Thyroid gland (tissue), 4 donors: Measurements from ENCODE around the gene AK2. TPM values are rescaled to one million over a fixed set of nuclear protein-coding genes. Genes with fewer than 3 reads are reported as not detected.
"Not testable (repeated sequence)": the region's sequence is repeated elsewhere in the genome, so short reads cannot be mapped to it uniquely, and the experiment has no call there.

Source experiments
- DNase-seq, 2 donors: peaks; one replicate each; pipeline ENCODE4 v3.0.0-alpha.2; 2019
- H3K27ac ChIP-seq, 3 donors: fragments of 200-600 bp; sonication (generic); 1 replicate in 2 of 3; 2 replicates in 1 of 3; pipeline ENCODE4 v1.5.1; 2016 to 2019; ENCODE audit warnings: mild to moderate bottlenecking in 1 of 3, moderate library complexity in 1 of 3
- H3K27me3 ChIP-seq: fragments of 200-600 bp; sonication (generic); one replicate; pipeline ENCODE4 v1.5.1; 2019
- H3K36me3 ChIP-seq, 2 donors: fragments of 200-600 bp; sonication (generic); one replicate each; pipeline ENCODE4 v1.5.1; 2016 to 2019
- H3K4me1 ChIP-seq, 2 donors: fragments of 200-600 bp; sonication (generic); one replicate each; pipeline ENCODE4 v1.5.1; 2017 to 2019
- H3K4me3 ChIP-seq, 3 donors: fragments of 200-600 bp; sonication (generic); replicated peaks in 1 of 3; 1 replicate in 2 of 3; 2 replicates in 1 of 3; pipeline ENCODE4 v1.5.1; 2016; ENCODE audit warnings: mild to moderate bottlenecking in 1 of 3
- H3K9me3 ChIP-seq: fragments of 200-600 bp; sonication (generic); one replicate; pipeline ENCODE4 v1.5.1; 2017
- POLR2A ChIP-seq, 2 donors: fragments of 450-650 bp; IDR thresholded peaks; one replicate each; pipeline ENCODE4 v1.6.1; 2017; ENCODE audit warnings: antibody characterized with exemption in 2 of 2, mild to moderate bottlenecking in 2 of 2, moderate library complexity in 1 of 2
- WGBS, 2 donors: methylation state at CpG; one replicate each; pipeline ENCODE4 v1.1.5; 2017; 5-methylcytosine and 5-hydroxymethylcytosine counted together
- intact Hi-C: fragments of 100-400 bp; cut with DNase I; formaldehyde crosslinking; loops from one replicate; pipeline ENCODE4 v1.15.1; 2023
- total RNA-seq, 4 donors: library from RNA; depleted of rRNA; stranded (reverse); fragments of >200 nt; gene quantifications; one replicate each; pipeline ENCODE4 v1.2.3, GENCODE V29; 2016
- TF ChIP-seq, protein P1 (sequence below), 6 experiments: fragments of 200-600 bp in 3 of 6; fragments of 450-650 bp in 3 of 6; sonication (generic) in 3 of 6; IDR thresholded peaks; one replicate each; pipeline ENCODE4 v1.5.1; 2016 to 2019; ENCODE audit warnings: antibody characterized with exemption in 6 of 6, mild to moderate bottlenecking in 2 of 6, inconsistent platforms in 1 of 6, moderate library complexity in 1 of 6

AK2 gene
- total RNA-seq, 4 donors from 2014 or later, result 214 to 308 (median 256) TPM

DNA sequence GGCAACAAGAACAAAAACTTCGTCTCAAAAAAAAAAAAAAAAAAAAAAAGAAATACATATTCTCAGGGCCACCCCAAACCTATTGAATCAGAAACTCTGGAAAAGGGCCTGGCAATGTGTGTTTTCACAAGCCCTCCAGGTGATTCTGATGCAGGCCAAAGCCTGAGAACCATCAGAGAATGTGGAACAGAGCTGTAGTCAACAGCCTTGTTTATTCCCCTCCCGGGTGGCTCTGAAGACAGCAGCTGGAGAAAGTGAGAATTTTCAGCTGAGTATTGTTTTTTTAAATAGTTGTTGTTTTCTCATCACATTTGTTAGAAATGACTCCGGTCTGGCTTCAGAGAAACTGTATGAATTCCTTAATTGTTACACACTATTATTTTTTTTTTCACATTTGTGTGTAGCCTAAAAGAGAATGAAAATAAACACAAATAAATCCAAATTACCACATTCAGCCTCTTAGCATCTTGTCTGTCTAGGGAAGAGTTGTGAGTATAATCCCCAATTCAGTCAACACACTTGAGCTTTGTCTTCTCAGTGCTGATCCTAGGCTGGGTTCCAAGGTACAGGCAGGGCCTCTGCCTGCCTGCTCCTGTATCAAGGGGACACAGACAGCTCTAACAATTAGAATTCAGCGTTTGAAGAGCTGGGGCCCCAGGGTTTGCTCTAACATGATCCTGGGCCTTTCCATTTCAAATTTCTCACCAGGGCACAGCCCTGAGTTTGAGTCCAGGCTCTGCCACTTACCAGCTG lies 37.7 kb upstream of the AK2 start:
- WGBS, 2 donors, result 50 to 54% methylated on average over 4 of the region's 4 CpGs
- H3K4me3 ChIP-seq, result no peak overlapping the region
- H3K27ac ChIP-seq, result no peak overlapping the region
- intact Hi-C loops, result no loop called here
- no peaks in the 10 kb centered on the region for H3K4me1 ChIP-seq
- DNase-seq, result no peak
- no peak for TF ChIP-seq POLR2A (IDR thresholded peaks at IDR 0.05)
- TF ChIP-seq, protein P1, sequence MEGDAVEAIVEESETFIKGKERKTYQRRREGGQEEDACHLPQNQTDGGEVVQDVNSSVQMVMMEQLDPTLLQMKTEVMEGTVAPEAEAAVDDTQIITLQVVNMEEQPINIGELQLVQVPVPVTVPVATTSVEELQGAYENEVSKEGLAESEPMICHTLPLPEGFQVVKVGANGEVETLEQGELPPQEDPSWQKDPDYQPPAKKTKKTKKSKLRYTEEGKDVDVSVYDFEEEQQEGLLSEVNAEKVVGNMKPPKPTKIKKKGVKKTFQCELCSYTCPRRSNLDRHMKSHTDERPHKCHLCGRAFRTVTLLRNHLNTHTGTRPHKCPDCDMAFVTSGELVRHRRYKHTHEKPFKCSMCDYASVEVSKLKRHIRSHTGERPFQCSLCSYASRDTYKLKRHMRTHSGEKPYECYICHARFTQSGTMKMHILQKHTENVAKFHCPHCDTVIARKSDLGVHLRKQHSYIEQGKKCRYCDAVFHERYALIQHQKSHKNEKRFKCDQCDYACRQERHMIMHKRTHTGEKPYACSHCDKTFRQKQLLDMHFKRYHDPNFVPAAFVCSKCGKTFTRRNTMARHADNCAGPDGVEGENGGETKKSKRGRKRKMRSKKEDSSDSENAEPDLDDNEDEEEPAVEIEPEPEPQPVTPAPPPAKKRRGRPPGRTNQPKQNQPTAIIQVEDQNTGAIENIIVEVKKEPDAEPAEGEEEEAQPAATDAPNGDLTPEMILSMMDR (IDR thresholded peaks at IDR 0.05), result no peak
- H3K27me3 ChIP-seq, result no peaks in the 10 kb centered on the region
- H3K9me3 ChIP-seq, result no peaks in the 10 kb centered on the region
- H3K36me3 ChIP-seq, result no peaks in the 10 kb centered on the region

DNA sequence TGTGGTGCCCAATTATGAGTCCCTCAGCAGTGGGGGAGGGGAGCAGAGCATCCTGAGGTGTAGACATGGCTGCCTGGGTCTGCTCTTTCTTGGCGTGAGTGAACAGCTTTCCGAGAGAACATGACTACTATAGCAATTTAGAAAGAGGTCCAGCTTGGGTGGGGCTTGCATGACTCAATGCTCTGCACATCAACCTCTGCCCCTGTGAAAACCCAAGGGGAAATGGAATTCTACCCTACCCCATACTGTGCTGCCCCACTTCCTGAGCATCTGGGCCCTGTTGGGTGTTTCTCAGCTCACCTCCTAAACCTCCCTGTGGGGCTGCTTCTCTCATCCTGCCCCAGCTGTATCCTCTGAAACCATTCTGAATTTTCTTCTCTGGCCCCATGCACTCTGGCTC lies 36.0 kb upstream of the AK2 start:
- DNase-seq, result no peak
- intact Hi-C loops, result no loop called here
- Histone ChIP-seq H3K36me3 (no peaks in the 10 kb centered on the region), H3K27ac (no peak overlapping the region), H3K9me3 (no peaks in the 10 kb centered on the region), H3K4me1 (no peaks in the 10 kb centered on the region), H3K4me3 (no peak overlapping the region), H3K27me3 (no peaks in the 10 kb centered on the region)
- WGBS, 2 donors, result 74 to 79% methylated on average over 2 of the region's 2 CpGs
- no peak for TF ChIP-seq POLR2A (IDR thresholded peaks at IDR 0.05)
- TF ChIP-seq, protein P1 (IDR thresholded peaks at IDR 0.05), result no peak

DNA sequence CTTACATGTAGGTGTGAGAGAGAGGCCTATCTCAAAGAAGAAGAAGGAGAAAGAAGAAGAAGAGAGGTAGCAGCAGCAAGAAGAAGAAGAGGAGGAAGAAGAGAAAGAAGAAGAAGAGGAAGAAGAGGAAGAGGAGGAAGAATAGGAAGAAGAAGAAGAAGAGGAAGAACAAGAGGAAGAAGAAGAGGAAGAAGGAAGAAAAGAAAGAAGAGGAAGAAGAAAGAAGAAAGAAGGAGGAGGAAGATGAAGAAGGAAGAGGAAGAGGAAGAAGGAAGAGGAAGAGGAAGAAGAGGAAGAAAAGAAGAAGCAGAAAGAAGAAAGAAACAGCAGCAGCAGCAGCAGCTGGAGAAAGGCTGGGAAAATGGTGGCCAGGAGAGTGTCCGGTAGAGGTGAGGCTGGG lies 33.9 kb upstream of the AK2 start:
- Histone ChIP-seq H3K4me3 (no peak overlapping the region), H3K9me3 (no peaks in the 10 kb centered on the region), H3K27ac (no peak overlapping the region), H3K36me3 (no peaks in the 10 kb centered on the region), H3K4me1 (no peaks in the 10 kb centered on the region), H3K27me3 (no peaks in the 10 kb centered on the region)
- TF ChIP-seq, protein P1 (IDR thresholded peaks at IDR 0.05), result no peak
- no peak for TF ChIP-seq POLR2A (IDR thresholded peaks at IDR 0.05)
- no peak for DNase-seq
- intact Hi-C loops, result no loop called here
- WGBS, 2 donors, result 92 to 94% methylated on average over 1 of the region's 1 CpG

DNA sequence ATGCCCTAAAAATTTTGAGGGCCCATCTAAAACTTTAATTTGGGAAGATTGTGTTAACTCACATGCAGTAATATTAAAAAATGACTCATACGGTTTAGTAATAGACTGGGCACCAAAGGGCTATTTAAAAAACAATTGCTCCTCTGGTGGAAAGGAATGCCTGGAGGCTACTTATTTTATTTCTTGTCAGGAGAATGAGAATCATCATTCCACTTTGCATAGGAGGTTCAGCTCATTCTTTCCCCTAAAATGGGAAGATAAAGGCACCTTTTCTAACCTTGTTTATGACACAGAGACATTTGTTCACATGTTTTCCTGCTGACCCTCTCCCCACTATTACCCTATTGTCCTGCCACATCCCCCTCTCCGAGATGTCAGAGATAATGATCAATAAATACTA lies 31.4 kb upstream of the AK2 start:
- 45 to 50% methylated on average over 2 of the region's 2 CpGs for WGBS, 2 donors
- H3K27me3 ChIP-seq, H3K36me3 ChIP-seq, DNase-seq, H3K4me1 ChIP-seq, H3K27ac ChIP-seq, intact Hi-C loops, H3K4me3 ChIP-seq, H3K9me3 ChIP-seq: not testable (repeated sequence)

DNA sequence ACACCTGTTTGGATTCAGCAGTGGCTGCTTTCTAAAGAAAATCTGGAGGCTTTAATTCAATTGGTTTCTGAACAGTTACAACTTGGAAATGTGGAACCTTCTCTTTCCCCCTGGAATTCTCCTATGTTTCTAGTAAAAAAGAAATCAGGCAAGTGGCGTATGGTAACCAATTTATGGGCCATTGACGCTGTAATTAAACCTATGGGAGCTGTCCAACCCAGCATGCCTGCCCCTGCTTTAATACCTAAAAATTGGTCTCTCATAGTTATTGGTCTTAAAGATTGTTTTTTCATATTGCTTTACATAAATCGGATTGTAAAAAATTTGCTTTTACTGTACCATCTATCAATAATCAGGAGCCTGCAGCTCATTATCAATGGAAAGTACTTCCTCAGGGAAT lies 29.8 kb upstream of the AK2 start:
- H3K4me3 ChIP-seq, H3K4me1 ChIP-seq, H3K9me3 ChIP-seq, H3K36me3 ChIP-seq, intact Hi-C loops, DNase-seq, H3K27ac ChIP-seq, H3K27me3 ChIP-seq: not testable (repeated sequence)
- WGBS, 2 donors, result 96 to 97% methylated on average over 3 of the region's 3 CpGs

DNA sequence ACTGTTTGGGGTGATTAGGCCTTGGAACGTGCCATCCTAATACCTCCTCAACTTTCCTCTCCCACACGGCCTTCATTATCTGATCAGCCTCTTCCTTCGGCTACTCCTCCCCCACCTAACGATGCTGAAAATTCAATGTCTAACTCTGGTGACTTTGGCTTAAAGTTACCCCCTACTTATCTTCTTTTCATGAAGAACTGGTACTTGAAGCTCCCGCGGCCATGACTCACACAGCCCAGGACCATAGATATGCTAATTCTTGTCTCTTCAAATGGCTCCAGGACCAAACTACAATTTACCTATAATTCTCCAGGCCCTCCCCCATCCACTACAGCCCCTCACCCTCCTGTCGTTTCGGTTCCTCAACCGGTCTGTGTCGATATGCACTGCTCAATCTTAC lies 28.6 kb upstream of the AK2 start:
- 91 to 92% methylated on average over 10 of the region's 10 CpGs for WGBS, 2 donors
- Histone ChIP-seq H3K4me3 (no peak overlapping the region), H3K27ac (no peak overlapping the region), H3K9me3 (no peaks in the 10 kb centered on the region), H3K4me1 (no peaks in the 10 kb centered on the region), H3K36me3 (no peaks in the 10 kb centered on the region), H3K27me3 (no peaks in the 10 kb centered on the region)
- TF ChIP-seq, protein P1 (IDR thresholded peaks at IDR 0.05), result no peak
- TF ChIP-seq POLR2A (IDR thresholded peaks at IDR 0.05), result no peak
- intact Hi-C loops, result no loop called here
- no peak for DNase-seq

DNA sequence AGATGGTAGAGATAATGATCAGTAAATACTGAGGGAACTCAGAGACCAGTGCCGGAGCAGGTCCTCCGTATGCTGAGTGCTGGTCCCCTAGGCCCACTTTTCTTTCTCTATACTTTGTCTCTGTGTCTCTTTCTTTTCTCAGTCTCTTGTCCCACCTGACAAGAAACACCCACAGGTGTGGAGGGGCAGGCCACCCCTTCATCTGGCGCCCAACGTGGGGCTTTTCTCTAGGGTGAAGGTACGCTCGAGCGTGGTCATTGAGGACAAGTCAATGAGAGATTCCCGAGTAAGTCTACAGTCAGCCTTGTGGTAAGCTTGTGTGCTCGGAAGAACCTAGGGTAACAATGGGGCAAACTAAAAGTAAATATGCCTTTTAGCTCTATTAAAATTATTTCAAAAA lies 27.6 kb upstream of the AK2 start:
- H3K4me1 ChIP-seq, DNase-seq, H3K27me3 ChIP-seq, H3K4me3 ChIP-seq, intact Hi-C loops, H3K27ac ChIP-seq, H3K36me3 ChIP-seq, H3K9me3 ChIP-seq: not testable (repeated sequence)
- 83 to 86% methylated on average over 9 of the region's 9 CpGs for WGBS, 2 donors
